Smooth muscle cell (in vitro differentiated cells): ENCODE results near the gene SLC22A4. TPM values are rescaled to one million over a fixed set of nuclear protein-coding genes. Genes with fewer than 3 reads are reported as not detected.

Experiments
- DNase-seq: peaks from one replicate; lab custom pipeline; 2025; ENCODE audit not compliant: unreplicated experiment; lab: John Stamatoyannopoulos, UW
- H2AFZ ChIP-seq: fragments of 200-600 bp; sonication (generic); 2 replicates; pipeline ENCODE4 v1.6.0; 2016; ENCODE audit warnings: antibody characterized with exemption, low read depth, mild to moderate bottlenecking
- H3F3A ChIP-seq: fragments of 200-600 bp; sonication (generic); 2 replicates; pipeline ENCODE4 v1.6.0; 2017; ENCODE audit warnings: antibody characterized with exemption, low read depth
- H3K27ac ChIP-seq: fragments of 200-600 bp; sonication (generic); 2 replicates; pipeline ENCODE4 v1.5.1; 2016; ENCODE audit warnings: low read depth, mild to moderate bottlenecking
- H3K27me3 ChIP-seq: fragments of 200-600 bp; sonication (generic); 2 replicates; pipeline ENCODE4 v1.6.1; 2016; ENCODE audit warnings: low read depth, mild to moderate bottlenecking
- H3K36me3 ChIP-seq: fragments of 200-600 bp; sonication (generic); 2 replicates; pipeline ENCODE4 v1.5.1; 2016; ENCODE audit warnings: low read depth
- H3K4me1 ChIP-seq: fragments of 200-600 bp; sonication (generic); 2 replicates; pipeline ENCODE4 v1.5.1; 2016; ENCODE audit warnings: low read depth
- H3K4me2 ChIP-seq: fragments of 200-600 bp; sonication (generic); 2 replicates; pipeline ENCODE4 v1.6.0; 2016; ENCODE audit warnings: mild to moderate bottlenecking
- H3K4me3 ChIP-seq: fragments of 200-600 bp; sonication (generic); 2 replicates; pipeline ENCODE4 v1.5.1; 2016; ENCODE audit warnings: mild to moderate bottlenecking
- H3K79me2 ChIP-seq: fragments of 200-600 bp; sonication (generic); 2 replicates; pipeline ENCODE4 v1.6.0; 2016; ENCODE audit warnings: low read depth, mild to moderate bottlenecking
- H3K9ac ChIP-seq: fragments of 200-600 bp; sonication (generic); 2 replicates; pipeline ENCODE4 v1.6.0; 2016; ENCODE audit warnings: low read depth
- H3K9me3 ChIP-seq: fragments of 200-600 bp; sonication (generic); replicated peaks from 2 replicates; pipeline ENCODE4 v1.5.1; 2016; ENCODE audit warnings: low read depth
- H4K20me1 ChIP-seq: fragments of 200-600 bp; sonication (generic); 2 replicates; pipeline ENCODE4 v1.6.0; 2016; ENCODE audit warnings: low read depth
- CTCF ChIP-seq: fragments of 200-600 bp; sonication (generic); IDR thresholded peaks from 2 replicates; pipeline ENCODE4 v1.5.1; 2017; ENCODE audit warnings: borderline replicate concordance, mild to moderate bottlenecking, antibody characterized with exemption; ENCODE audit not compliant: insufficient read depth, poor library complexity, severe bottlenecking
- WGBS: methylation state at CpG from one replicate; pipeline ENCODE4 v1.1.7; 2016; ENCODE audit warnings: low lambda C conversion rate; 5-methylcytosine and 5-hydroxymethylcytosine counted together
- polyA plus RNA-seq: library from polyadenylated mRNA; unstranded; fragments of >200 nt; fragmentation: Nextera tagmentation; extraction: Ambion mirVana; gene quantifications from 2 replicates; pipeline ENCODE4 v1.2.1, GENCODE V29; 2016
- total RNA-seq: library from RNA; depleted of rRNA; stranded (reverse); fragments of >200 nt; gene quantifications from 2 replicates; pipeline ENCODE4 v1.2.3, GENCODE V29; 2014

Gene SLC22A4
- 0.45 and 3.8 TPM in 2 replicates for total RNA-seq
- 1.3 and 3.1 TPM in 2 replicates for polyA plus RNA-seq

- peak within 1 kb of the TSS; percentile 64 for H3K4me3 ChIP-seq
- DNase-seq, result peak; percentile 94
- H3K27me3 ChIP-seq, result no peaks in the 10 kb centered on the region
- 0% methylated on average over 36 of the region's 63 CpGs for WGBS
- no peak for TF ChIP-seq CTCF
- peak within 1 kb of the TSS; percentile 93 for H3K4me2 ChIP-seq
- H4K20me1 ChIP-seq, result no peaks in the 10 kb centered on the region
- H3K79me2 ChIP-seq, result peaks cover 8% of the 10 kb centered on the region
- H3K36me3 ChIP-seq, result no peaks in the 10 kb centered on the region
- peak within 1 kb of the TSS; percentile 86 for H2AFZ ChIP-seq
- H3F3A ChIP-seq, result peaks cover 6% of the 10 kb centered on the region
- H3K27ac ChIP-seq, result peak within 1 kb of the TSS; percentile 99
- H3K9ac ChIP-seq, result peak within 1 kb of the TSS; percentile 95
- H3K9me3 ChIP-seq, result no peaks in the 10 kb centered on the region
- H3K4me1 ChIP-seq, result peaks cover 10% of the 10 kb centered on the region
These were observed at the start of gene SLC22A4 for GRCh38 chr5:132293992-132294727. SLC22A4 (plus strand) TSS chr5:132294394; CDS start chr5:132294617, 223 bp downstream.

- Histone ChIP-seq H3K9ac (no peak overlapping the region), H3K79me2 (no peaks in the 10 kb centered on the region), H3K27ac (no peak overlapping the region), H3K36me3 (no peaks in the 10 kb centered on the region), H3F3A (no peaks in the 10 kb centered on the region), H3K27me3 (no peaks in the 10 kb centered on the region), H3K9me3 (no peaks in the 10 kb centered on the region), H2AFZ (no peak overlapping the region), H3K4me3 (no peak overlapping the region), H3K4me1 (no peaks in the 10 kb centered on the region), H3K4me2 (no peak overlapping the region), H4K20me1 (no peaks in the 10 kb centered on the region)
- DNase-seq, result no peak
- TF ChIP-seq CTCF, result no peak
- 67% methylated on average over 1 of the region's 1 CpG for WGBS
These were observed 48.6 kb upstream of the SLC22A4 start for GRCh38 chr5:132245593-132245992.

- Histone ChIP-seq H3K36me3 (no peaks in the 10 kb centered on the region), H3K9ac (no peak overlapping the region), H3K4me1 (no peaks in the 10 kb centered on the region), H3K79me2 (no peaks in the 10 kb centered on the region), H4K20me1 (no peaks in the 10 kb centered on the region), H2AFZ (no peak overlapping the region), H3F3A (no peaks in the 10 kb centered on the region), H3K4me3 (no peak overlapping the region), H3K4me2 (no peak overlapping the region), H3K9me3 (no peaks in the 10 kb centered on the region), H3K27ac (no peak overlapping the region), H3K27me3 (no peaks in the 10 kb centered on the region)
- no peak for DNase-seq
- no peak for TF ChIP-seq CTCF
These were observed 47.4 kb upstream of the SLC22A4 start for GRCh38 chr5:132246806-132247205.

- H3K9ac ChIP-seq, result no peak overlapping the region
- DNase-seq, result no peak
- H3K4me1 ChIP-seq, result no peaks in the 10 kb centered on the region
- no peak overlapping the region for H3K4me3 ChIP-seq
- no peak overlapping the region for H2AFZ ChIP-seq
- H3K27me3 ChIP-seq, result no peaks in the 10 kb centered on the region
- H3F3A ChIP-seq, result no peaks in the 10 kb centered on the region
- H3K9me3 ChIP-seq, result no peaks in the 10 kb centered on the region
- no peaks in the 10 kb centered on the region for H4K20me1 ChIP-seq
- H3K36me3 ChIP-seq, result no peaks in the 10 kb centered on the region
- WGBS, result 97% methylated on average over 2 of the region's 2 CpGs
- H3K27ac ChIP-seq, result no peak overlapping the region
- H3K79me2 ChIP-seq, result no peaks in the 10 kb centered on the region
- TF ChIP-seq CTCF, result no peak
- no peak overlapping the region for H3K4me2 ChIP-seq
These were observed 43.6 kb upstream of the SLC22A4 start for GRCh38 chr5:132250547-132250946.
